ENCODE measurements around the gene DPY30.
A peak's percentile ranks its signal among the peaks of the same experiment; 100 is the strongest.

Gene DPY30

DNA sequence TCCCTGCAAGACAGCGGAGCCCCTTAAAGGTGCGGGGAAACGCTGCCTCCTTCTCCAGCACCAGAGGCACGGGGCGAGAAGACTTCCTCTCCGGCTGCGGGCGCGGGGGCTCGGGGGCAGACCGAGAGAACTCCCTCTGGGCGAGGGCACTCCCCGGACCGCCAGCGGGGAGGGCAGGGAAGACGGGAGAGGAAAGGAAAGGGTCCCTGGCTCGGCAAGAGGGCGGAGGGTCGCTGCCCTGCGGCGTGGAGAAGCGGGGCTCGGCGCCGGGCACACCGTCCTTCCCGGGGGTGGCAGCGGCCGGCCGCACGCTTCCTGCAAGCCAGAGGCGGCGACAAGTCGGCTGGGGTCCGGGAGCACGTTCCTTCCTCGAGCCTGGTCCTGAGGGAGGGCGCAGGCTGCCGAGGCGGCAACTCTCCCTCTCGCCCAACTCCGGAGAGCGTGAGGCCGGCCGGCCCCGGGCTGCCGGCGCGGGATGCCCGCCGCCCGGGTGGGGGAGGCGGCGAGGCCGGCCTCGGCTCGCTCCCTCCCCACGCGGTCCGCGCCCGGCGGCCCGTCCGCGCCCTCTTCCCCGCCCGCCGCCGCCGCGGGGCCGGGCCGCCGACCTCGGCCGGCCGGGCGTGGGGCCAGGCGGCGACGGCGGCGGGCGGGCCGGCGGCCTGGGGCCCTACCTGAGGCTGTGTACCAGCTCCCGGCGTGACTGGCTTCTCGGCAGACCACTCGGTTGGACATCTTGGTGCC is 29.9 kb downstream of the DPY30 start:
- DNase-seq = peak; percentile 54

- peak; percentile 55 for DNase-seq
These were observed 30.6 kb downstream of the DPY30 start for GRCh38 chr2:32008805-32009515.

GRCh38 chr2:32007121-32007391 is 32.5 kb downstream of the DPY30 start:
- DNase-seq = no peak

DNA sequence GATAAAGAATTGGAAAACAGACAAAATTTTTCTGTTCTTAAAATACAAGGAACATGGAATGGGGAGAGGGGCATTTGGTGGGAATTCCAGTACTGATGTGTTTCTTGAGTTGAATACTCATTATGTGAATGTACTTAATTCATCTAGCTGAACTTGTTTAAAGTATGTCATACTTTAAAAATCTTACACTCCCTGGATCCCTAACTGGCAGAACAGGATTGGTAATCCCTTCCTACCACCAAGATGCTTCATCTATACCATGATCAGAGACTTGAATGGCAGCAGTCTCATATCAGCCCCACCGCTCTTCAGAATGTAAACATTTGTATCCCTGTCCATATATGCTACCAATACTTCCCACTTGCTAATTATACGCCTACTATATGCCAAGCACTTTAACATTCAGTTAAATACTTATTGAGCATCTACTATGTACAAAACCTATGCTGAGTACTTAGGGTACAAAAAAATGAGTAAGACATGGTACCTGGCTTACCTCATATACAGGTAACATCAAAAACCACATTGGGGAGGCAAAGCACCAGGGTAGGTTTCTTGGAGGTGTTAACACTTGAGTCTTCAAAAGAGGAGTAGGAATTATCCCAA is 34.1 kb downstream of the DPY30 start:
- DNase-seq = no peak

DNA sequence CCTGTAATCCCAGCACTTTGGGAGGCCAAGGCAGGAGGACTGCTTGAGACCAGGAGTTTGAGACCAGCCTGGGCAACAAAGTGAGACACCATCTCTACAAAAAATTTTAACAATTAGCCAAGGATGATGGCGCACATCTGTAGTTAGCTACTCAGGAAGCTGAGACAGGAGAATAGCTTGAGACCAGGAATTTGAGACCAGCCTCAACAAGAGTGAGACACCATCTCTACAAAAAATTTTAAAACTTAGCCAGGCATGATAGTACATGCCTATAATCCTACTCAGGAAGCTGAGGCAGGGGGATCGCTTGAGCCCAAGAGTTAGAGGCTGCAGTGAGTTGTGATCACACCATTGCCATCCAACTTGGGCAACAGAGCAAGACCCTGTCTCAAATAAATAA is 35.8 kb downstream of the DPY30 start:
- no peak for DNase-seq

- DNase-seq = no peak
These were observed 37.2 kb downstream of the DPY30 start for GRCh38 chr2:32002406-32002805.

DNA sequence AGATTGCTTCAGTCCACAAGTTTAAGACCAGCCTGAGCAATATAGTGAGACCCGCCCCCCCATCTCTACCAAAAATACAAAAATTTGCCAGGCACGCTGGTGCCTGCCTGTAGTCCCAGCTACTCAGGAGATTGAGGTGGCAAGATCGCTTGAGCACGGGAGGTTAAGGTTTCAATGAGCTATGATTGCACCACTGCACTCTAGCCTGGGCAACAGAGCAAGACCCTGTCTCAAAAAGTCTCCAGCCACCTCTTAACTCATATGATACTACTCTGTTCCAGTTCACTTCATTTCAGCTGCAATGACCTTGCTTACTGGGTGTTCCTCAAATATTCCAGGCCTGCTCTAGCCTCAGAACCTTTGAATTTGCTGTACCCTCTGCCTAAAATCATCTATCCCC is 40.2 kb downstream of the DPY30 start:
- no peak for DNase-seq

DNA sequence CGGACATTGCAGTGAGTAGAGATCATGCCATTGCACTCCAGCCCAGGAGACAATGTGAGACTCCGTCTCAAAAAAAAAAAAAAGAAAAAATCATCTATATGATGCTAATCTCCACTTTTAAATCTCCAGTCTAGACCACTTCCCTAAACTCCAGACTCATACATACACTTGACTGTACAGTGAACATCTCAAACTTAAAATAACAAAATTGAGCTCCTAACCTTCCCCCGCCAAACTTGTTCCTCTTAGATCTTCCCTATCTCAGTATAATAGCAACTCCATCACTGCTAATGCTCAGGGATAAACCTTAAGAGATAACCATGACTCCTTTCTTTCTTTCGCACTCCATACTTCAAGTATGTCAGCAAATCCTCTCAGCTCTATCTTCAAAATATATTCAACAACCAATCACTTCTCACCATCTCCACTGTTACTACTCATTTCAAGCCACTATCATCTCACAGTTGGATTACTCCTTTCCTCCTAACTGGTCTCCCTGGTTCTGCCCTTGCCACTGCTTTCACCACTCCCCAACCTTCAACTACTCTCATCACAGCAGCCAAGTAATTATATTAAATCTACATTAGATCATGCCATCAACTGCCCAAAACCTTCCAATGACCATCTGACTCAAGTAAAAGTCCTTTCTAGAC is 40.7 kb downstream of the DPY30 start:
- DNase-seq = peak; percentile 55

DNA sequence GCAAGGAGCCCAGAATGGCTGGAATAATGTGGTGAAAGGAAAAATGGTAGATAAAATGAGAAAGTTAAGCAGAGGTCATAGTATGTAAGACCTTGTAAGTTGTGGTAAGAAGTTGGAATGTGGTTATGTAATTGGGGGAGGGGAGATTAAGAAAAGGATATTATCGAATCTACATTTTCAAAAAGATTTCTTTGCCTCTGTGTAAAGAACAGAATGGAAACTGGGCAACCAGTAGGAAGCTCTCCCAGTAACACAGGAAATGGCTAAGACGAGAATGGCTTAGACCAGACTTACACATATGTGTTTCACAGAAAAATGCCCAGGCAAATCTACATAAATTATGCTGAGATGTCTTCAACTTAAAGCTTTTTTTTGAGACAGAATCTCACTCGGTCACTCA is 42.0 kb downstream of the DPY30 start:
- no peak for DNase-seq

DNA sequence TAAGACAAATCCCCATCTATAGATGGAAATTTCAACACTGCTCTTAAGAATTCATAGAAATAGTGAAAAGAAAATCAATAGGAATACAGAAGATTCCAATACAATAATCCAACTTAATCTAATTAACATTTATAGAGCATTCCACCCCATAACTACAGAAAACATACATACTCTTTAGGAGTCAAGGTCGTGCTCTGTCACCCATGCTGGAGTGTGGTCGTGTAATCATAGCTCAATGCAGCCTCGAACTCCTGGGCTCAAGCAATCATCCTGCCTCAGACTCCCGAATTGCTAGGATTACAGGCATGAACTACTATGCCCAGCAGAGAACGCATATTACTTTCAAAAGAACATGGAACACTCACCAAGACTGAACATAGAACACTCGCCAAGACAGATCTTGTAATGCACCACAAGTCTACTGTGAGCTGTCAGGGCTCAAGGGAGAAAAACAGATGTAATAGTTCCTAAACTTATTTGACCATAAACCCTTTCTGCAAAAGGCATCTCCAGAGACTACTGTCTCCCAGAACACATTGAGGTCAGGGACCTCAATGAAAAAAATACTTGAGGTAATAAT is 42.9 kb downstream of the DPY30 start:
- DNase-seq = no peak

- DNase-seq = no peak
These were observed 46.7 kb downstream of the DPY30 start for GRCh38 chr2:31992934-31993333.

GRCh38 chr2:31992025-31992579 is 47.5 kb downstream of the DPY30 start:
- DNase-seq = no peak

DNA sequence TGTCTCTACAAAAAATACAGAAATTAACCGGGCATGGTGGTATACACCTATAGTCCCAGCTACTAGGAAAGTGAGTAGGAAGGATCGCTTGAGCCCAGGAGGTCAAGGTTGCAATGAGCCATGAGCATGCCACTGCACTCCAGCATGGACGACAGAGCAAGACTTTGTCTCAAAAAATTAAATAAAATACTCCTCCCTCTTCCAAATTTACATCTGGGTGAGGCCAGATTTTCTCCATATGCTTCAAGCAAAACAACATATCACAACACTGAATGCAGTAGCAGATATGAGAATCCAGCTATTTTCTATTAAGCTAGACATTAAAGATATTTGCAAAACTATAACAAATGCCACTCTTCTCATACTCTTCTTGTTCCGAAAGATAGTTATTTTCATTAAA is 49.7 kb downstream of the DPY30 start:
- no peak for DNase-seq

DNA sequence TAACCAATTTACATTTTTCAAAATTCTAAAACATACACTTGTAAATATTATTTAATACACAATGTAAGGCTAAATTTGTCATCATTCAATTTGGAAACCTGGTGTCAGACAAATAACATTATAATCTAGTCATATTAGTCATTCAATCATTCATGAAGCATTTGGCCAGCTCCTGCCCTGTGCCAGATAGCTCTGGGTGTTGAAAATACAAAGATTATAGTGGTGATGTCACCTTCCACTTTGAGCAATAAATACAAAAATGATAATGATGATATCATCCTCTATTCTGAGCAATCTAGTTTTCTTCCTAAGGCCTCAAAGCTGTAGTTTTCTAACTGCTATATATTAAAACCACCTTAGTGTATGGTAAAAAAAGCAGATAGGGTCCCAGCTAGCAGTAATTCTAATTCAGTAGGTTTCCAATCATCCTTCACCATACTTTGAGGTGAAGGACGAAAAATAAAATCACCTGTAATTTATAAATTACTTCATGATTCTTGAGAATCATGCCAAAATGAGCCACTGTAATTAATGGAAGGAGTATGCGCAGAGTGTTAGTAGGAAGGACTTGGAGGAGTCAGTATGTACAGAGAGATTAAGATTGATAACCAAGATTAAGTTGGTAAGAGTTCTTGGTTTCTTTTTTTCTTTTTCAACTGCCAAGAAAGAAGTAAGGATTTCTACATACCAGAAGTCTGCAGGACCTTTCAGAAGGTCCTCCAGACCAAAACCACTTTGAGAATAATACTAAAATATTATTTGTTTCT is 52.0 kb downstream of the DPY30 start:
- DNase-seq = peak; percentile 53

DNA sequence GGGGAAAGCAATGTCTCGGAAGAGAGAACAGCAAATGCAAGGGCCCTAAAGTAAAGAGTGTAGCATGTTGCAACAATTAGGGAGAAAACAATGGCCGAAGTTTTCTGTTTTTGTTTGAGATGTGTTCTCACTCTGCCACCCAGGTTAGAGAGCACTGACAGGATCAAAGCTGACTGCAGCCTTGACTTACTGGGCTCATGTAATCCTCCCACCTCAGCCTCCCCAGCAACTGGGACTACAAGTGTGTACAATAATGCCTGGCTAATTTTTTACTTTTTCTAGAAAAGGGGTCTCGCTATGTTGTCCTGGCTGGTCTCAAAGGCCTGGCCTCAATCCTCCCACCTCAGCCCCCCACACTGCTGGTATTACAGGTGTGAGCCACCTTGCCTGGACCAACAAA is 52.7 kb downstream of the DPY30 start:
- DNase-seq = no peak

DNA sequence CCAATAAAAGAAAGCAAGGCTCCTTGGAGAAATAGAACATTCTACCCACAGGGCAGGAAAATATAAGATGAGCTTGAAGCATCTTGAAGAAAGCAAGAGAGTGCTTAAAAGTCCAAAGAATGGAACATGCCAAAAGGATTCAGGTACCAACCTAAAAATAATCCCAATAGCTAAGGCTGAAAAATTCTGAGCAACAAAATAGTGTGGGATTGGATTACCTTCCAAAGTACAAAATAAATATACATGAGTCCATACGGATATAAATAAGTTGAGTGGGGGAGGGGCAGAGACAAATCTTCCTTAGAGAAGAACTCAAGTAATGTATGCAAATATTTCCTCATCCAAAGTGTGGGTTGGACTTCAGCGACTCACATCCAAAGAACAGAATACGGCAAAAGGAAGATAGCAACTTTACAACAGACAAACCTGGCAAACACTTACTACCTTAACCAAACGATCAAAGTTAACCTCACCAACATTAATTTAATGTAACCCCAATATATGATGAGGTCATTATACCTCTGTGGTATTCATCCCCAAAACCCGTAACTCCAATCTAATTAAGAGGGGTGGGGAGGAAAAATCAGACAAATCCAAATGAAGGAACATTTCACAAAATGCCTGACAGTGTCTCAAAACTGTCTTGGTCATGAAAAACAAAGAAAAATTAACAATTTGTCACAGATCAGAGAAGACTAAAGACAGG is 55.7 kb downstream of the DPY30 start:
- no peak for DNase-seq

GRCh38 chr2:31980674-31981356 is 58.8 kb downstream of the DPY30 start:
- peak; percentile 85 for DNase-seq

DNA sequence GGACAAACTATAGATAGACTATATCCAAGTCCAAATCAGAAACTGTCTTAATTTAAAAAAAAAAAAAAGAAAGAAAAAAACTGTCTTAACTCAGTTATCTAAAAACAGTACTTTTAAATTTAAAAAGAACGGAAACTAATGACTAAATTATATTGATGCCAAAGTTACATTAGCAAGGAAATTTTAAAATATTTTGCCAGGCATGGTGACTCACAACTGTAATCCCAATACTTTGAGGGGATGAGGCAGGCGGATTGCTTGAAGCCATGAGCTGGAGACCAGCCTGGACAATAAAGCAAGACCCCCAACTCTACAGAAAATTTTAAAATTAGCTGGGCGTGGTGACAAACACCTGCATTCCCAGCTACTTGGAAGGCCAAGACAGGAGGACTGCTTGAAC is 59.6 kb downstream of the DPY30 start:
- no peak for DNase-seq

DNA sequence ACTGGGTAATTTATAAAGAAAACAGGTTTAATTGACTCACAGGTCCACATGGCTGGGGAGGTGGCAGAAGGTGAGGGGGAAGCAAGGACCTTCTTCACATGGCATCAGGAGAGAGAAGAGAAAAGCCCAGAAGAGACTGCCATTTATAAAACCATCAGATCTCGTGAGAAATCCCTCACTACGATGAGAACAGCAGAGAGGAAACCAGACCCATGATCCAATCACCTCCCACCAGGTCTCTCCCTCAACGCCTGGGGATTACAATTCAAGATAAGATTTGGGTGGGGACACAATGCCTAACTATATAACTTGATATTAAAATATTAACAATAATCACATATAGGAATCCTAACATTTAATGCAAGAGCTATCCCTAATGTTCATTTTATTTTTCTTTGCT is 60.6 kb downstream of the DPY30 start:
- peak; percentile 38 for DNase-seq

DNA sequence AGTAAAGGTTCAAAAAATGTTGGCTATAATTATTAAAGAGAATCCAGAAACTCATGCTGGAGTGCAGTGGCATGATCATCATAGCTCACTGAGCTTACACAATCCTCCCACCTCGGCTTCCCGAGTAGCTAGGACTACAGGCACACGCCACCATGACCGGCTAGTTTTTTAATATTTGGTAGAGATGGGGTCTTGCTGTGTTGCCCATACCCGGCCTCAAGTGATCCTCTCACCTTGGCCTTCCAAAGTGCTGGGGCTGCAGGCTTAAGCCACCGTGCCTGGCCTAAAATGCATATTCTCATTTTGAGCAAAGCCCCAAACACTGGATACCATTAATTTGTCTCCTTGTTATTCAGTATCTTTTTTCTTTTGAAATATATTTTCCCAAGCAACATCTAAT is 61.2 kb downstream of the DPY30 start:
- no peak for DNase-seq
